Mesothelial cell of epicardium (in vitro differentiated cells): Measurements from ENCODE around the gene RECQL5. TPM values are rescaled to one million over a fixed set of nuclear protein-coding genes. Genes with fewer than 3 reads are reported as not detected.
"Not testable (repeated sequence)": the region's sequence is repeated elsewhere in the genome, so short reads cannot be mapped to it uniquely, and the experiment has no call there.

Experiments
- DNase-seq, 2 experiments: peaks; one replicate each; pipeline ENCODE4 v3.0.0; 2021; ENCODE audit warnings: low spot score in 2 of 2; ENCODE audit not compliant: unreplicated experiment in 2 of 2
- H3K27ac Mint-ChIP-seq: 2 replicates; pipeline ENCODE4 v1.8.0; 2021; ENCODE audit warnings: mixed read lengths
- H3K27me3 Mint-ChIP-seq: 2 replicates; pipeline ENCODE4 v1.8.0; 2021; ENCODE audit warnings: low read depth, mixed read lengths
- H3K36me3 Mint-ChIP-seq: 2 replicates; pipeline ENCODE4 v1.8.0; 2021; ENCODE audit warnings: mixed read lengths
- H3K4me1 Mint-ChIP-seq: 2 replicates; pipeline ENCODE4 v1.8.0; 2021; ENCODE audit warnings: mixed read lengths
- H3K4me3 Mint-ChIP-seq: 2 replicates; pipeline ENCODE4 v1.8.0; 2021; ENCODE audit warnings: mild to moderate bottlenecking, moderate library complexity, mixed read lengths
- H3K9me3 Mint-ChIP-seq: 2 replicates; pipeline ENCODE4 v1.8.0; 2021; ENCODE audit warnings: mixed read lengths
- total RNA-seq: library from RNA; stranded (reverse); gene quantifications from 3 replicates; pipeline ENCODE4 v1.2.1, GENCODE V29; 2021
- TF ChIP-seq, protein P1 (sequence below): fragments of 200-600 bp; sonication (generic); IDR thresholded peaks from one replicate; pipeline ENCODE4 v1.5.0; 2021; ENCODE audit warnings: antibody characterized with exemption; ENCODE audit not compliant: unreplicated experiment

RECQL5 gene
- total RNA-seq, 1 donor from 2014 or later, result 62.6 TPM

DNA sequence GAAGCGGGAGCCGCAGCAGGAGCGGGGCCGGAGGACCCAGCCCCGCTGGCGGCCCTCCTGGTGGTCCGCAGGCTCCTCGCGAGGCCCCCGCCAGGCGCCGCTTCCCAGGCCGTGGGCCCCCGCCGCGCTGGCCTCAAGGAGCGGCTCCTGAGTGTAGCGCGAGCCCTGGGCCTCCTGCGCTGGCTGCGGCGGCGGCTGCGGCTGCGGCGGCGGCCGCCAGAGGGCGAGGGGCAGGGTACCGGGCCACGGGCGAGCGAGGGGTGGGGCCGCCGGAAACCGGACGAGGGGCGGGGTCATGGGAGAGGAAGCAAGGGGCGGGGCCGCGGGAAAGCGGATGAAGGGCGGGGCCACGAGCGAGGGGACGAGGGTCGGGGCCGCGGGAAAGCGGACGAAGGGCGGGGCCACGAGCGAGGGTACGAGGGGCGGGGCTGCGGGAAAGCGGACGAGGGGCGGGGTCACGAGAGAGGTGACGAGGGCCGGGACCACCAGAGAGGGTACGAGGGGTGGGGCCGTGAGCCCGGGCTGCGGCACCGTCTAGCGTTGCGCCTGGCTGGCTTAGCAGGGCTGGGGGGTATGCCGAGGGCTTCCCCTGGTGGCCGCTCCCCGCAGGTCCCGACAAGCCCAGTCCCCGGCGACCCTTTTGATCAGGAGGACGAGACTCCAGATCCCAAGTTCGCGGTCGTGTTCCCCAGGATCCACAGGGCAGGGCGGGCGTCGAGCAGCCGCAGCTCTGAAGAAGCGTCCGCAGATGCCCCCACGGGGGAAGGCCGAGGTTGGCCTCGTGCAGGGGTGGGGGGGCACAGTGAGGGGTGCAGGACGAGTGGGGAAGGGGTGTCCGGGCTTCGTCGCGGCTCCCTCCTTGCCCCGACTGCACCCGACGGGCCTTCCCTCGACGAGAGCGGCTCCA lies 77.7 kb downstream of the RECQL5 start:
- Mint-ChIP-seq H3K9me3 (no peaks in the 10 kb centered on the region), H3K4me3 (peak overlapping the region; percentile 68), H3K27ac (no peak overlapping the region), H3K36me3 (no peaks in the 10 kb centered on the region), H3K27me3 (peaks cover 3% of the 10 kb centered on the region), H3K4me1 (peaks cover 5% of the 10 kb centered on the region)
- TF ChIP-seq, protein P1, sequence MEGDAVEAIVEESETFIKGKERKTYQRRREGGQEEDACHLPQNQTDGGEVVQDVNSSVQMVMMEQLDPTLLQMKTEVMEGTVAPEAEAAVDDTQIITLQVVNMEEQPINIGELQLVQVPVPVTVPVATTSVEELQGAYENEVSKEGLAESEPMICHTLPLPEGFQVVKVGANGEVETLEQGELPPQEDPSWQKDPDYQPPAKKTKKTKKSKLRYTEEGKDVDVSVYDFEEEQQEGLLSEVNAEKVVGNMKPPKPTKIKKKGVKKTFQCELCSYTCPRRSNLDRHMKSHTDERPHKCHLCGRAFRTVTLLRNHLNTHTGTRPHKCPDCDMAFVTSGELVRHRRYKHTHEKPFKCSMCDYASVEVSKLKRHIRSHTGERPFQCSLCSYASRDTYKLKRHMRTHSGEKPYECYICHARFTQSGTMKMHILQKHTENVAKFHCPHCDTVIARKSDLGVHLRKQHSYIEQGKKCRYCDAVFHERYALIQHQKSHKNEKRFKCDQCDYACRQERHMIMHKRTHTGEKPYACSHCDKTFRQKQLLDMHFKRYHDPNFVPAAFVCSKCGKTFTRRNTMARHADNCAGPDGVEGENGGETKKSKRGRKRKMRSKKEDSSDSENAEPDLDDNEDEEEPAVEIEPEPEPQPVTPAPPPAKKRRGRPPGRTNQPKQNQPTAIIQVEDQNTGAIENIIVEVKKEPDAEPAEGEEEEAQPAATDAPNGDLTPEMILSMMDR, result peak; percentile 65
- DNase-seq, result peak; percentile 97

DNA sequence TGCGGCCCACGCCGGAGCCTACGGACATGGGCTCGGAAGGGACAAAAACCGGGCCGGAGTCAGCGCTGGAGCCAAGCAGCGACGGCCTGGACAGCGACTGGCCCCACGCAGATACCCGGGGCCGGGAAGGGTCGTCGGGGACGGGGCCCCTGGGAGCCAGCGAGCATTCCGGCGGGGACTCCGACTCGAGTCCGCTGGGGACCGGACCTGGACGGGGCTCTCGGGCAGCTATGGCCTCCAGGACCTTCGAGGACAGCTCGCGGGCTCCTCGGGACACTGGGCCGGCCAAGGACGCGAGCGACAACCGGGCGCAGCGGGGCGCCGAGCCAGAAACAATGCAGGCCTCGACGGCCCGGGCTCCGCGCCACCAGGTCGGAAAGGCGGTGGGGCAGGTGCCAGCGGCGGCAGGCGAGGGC lies 78.3 kb downstream of the RECQL5 start:
- Mint-ChIP-seq H3K27ac (no peak overlapping the region), H3K36me3 (no peaks in the 10 kb centered on the region), H3K9me3 (no peaks in the 10 kb centered on the region), H3K4me3 (peak overlapping the region; percentile 62), H3K27me3 (peaks cover 3% of the 10 kb centered on the region), H3K4me1 (peaks cover 5% of the 10 kb centered on the region)
- TF ChIP-seq, protein P1, result no peak
- DNase-seq, result no peak

DNA sequence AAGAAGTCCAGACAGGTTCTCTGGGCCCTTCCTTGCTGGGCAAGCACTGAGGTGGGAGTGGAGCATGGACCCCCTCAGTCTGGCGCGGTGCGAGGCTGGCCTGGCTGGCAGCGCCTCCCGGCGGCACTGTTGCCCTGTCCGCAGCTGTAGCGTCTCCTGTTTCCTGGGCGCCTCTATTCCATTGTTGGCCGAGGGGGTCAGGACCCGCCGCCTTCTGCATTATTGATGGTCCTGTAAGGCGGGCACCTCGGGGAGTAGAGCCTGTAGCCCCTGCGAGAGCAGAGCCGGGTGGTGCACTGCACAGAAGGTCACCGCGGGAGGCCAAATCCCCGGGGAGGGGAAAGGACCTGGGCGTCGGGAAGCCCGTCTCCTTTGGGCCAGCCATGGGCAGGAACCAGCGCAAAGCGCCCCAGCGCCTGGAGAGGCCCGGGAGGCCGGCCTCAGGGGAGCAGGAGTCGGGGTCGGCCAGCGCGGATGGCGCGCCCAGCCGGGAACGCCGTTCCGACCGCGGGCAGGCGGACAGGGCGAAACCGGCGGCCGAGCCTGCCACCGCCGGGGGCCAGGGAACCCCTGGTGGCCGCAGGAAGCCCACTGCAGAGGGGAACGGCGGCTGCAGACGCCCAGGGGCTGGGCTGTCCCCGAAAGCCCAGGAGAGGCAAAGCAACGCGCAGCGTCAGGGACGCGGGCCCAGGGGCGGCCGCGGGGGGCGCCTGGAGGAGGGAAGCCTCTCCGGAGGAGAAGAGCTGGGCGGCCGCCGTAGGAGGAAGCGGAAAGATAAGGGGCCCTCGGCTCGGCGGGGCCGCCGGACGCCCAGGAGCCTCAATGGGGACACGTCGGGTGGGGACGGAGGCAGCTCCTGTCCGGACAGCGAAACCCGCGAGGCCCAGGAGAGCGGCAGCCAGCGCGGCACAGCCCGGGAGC lies 79.0 kb downstream of the RECQL5 start, which contains the start of gene MYO15B:
MYO15B (plus strand) TSS at position 126 of the 921 bp plus-strand sequence; CDS start at position 384, 258 bp downstream.
- Mint-ChIP-seq H3K9me3 (no peaks in the 10 kb centered on the region), H3K4me1 (peaks cover 5% of the 10 kb centered on the region), H3K4me3 (peak within 1 kb of the TSS; percentile 67), H3K27me3 (peaks cover 3% of the 10 kb centered on the region), H3K27ac (peak within 1 kb of the TSS; percentile 47), H3K36me3 (no peaks in the 10 kb centered on the region)
- TF ChIP-seq, protein P1, result no peak
- peak; percentile 58 to 82 for DNase-seq

DNA sequence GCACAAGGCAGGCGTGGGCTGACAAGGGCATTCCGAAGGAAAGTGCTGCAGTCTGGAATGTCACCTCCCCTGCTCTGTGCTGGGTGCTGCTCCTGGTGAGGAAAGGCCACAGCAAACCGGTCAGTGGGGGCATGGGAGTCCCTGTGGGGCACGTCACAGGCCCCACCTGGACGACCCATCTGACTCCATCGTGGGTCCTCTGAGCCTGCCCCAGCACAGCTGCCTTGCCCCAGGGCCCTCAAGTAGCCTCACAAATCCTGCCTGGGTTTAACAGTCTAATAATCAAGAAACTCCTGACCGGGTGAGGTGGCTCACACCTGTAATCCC lies 82.1 kb downstream of the RECQL5 start:
- Mint-ChIP-seq H3K27ac (no peak overlapping the region), H3K4me1 (peaks cover 5% of the 10 kb centered on the region), H3K4me3 (no peak overlapping the region), H3K9me3 (no peaks in the 10 kb centered on the region), H3K27me3 (peaks cover 3% of the 10 kb centered on the region), H3K36me3 (no peaks in the 10 kb centered on the region)
- TF ChIP-seq, protein P1, result no peak
- DNase-seq, result no peak

DNA sequence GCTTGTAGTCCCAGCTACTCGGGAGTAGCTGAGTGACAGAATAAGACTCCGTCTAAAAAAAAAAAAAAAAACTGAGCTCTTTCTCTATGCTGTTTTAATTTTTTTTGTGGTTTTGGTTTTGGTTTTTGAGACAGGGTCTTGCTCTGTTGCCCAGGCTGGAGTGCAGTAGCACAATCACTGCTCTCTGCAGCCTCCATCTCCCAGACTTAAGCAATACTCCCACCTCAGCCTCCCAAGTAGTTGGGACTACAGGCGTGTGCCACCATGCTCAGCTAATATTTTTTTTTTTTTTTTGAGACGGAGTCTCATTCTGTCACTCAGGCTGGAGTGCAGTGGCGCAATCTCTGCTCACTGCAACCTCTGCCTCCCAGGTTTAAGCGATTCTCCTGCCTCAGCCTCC lies 83.8 kb downstream of the RECQL5 start:
- H3K27ac Mint-ChIP-seq, H3K27me3 Mint-ChIP-seq, DNase-seq, H3K9me3 Mint-ChIP-seq, H3K4me3 Mint-ChIP-seq, H3K4me1 Mint-ChIP-seq, H3K36me3 Mint-ChIP-seq: not testable (repeated sequence)

DNA sequence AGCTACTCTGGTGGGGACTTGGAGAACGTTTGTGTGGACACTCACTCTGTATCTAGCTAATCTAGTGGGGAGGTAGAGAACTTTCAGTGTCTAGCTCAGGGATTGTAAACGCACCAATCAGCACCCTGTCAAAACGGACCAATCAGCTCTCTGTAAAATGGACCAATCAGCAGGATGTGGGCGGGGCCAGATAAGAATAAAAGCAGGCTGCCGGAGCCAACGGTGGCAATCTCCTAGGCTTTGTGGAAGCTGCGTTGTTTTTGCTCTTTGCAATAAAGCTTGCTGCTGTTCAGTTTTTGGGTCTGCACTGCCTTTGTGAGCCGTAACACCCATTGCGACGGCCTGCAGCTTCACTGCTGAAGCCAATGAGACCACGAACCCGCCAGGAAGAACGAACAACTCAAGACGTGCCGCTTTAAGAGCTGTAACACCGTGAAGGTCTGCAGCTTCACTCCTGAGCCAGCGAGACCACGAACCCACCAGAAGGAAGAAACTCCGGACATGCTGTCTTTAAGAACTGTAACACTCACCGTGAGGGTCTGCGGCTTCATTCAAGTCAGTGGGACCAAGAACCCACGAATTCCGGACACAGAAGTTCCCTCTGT lies 85.7 kb downstream of the RECQL5 start:
- H3K27me3 Mint-ChIP-seq, H3K36me3 Mint-ChIP-seq, DNase-seq, H3K4me3 Mint-ChIP-seq, H3K4me1 Mint-ChIP-seq, H3K9me3 Mint-ChIP-seq, H3K27ac Mint-ChIP-seq: not testable (repeated sequence)
